H1 (cell line): ENCODE measurements around the gene SLCO4A1. TPM values are rescaled to one million over a fixed set of nuclear protein-coding genes. Genes with fewer than 3 reads are reported as not detected.

Source experiments
- CTCF ChIA-PET: fragments of 300-600 bp; sonication (Branson Sonifier 250); formaldehyde crosslinking; loops from one replicate; lab custom pipeline; 2021; ENCODE audit not compliant: partially characterized antibody; lab: Charles Lee
- POLR2A ChIA-PET: fragments of 300-600 bp; sonication (Branson Sonifier 250); formaldehyde crosslinking; loops from one replicate; lab custom pipeline; 2021; ENCODE audit warnings: inconsistent platforms; ENCODE audit not compliant: partially characterized antibody; lab: Charles Lee
- DNase-seq, 2 experiments: peaks; one replicate each; pipeline versions ENCODE4 v3.0.0 to v3.0.0-alpha.2; 2010 to 2022; ENCODE audit warnings: low spot score in 2 of 2, low read depth in 1 of 2, mixed read lengths in 1 of 2
- FAIRE-seq: peaks from 2 replicates; lab custom pipeline; 2011; peaks lifted over from hg19 to GRCh38; lab: Jason Lieb, UNC
- H2AFZ ChIP-seq: 2 replicates; pipeline ENCODE4 v1.8.1; 2012; ENCODE audit warnings: low read length, inconsistent platforms
- H2AK5ac ChIP-seq: 2 replicates; pipeline ENCODE4 v1.6.1; 2013; ENCODE audit warnings: low read depth, low read length
- H2BK120ac ChIP-seq: replicated peaks from 2 replicates; pipeline ENCODE3; 2013; ENCODE audit warnings: low read depth, low read length, inconsistent platforms
- H2BK12ac ChIP-seq: 2 replicates; pipeline ENCODE4 v1.6.1; 2013; ENCODE audit warnings: low read depth, low read length
- H2BK15ac ChIP-seq: 2 replicates; pipeline ENCODE4 v1.6.1; 2013; ENCODE audit warnings: low read length
- H2BK20ac ChIP-seq: 2 replicates; pipeline ENCODE4 v1.6.1; 2013; ENCODE audit warnings: low read length
- H2BK5ac ChIP-seq: 2 replicates; pipeline ENCODE4 v1.6.1; 2013; ENCODE audit warnings: low read depth, low read length
- H3K14ac ChIP-seq: 2 replicates; pipeline ENCODE4 v1.6.1; 2013; ENCODE audit warnings: inconsistent platforms; ENCODE audit not compliant: insufficient read length
- H3K18ac ChIP-seq: 2 replicates; pipeline ENCODE4 v1.6.1; 2013; ENCODE audit warnings: low read length; ENCODE audit errors: extremely low read depth
- H3K23ac ChIP-seq: 2 replicates; pipeline ENCODE4 v1.6.1; 2013; ENCODE audit warnings: inconsistent platforms; ENCODE audit not compliant: insufficient read length
- H3K23me2 ChIP-seq: 2 replicates; pipeline ENCODE4 v1.6.1; 2013; ENCODE audit warnings: low read depth, low read length
- H3K27ac ChIP-seq: 2 replicates; pipeline ENCODE4 v1.6.1; 2011; ENCODE audit warnings: low read depth, low read length, inconsistent platforms
- H3K27me3 ChIP-seq, 4 experiments: replicated peaks in 1 of 4; 1 replicate in 1 of 4; 2 replicates in 3 of 4; pipeline versions ENCODE4 v1.6.1 to v1.8.1; 2011 to 2013; ENCODE audit warnings: low read length in 3 of 4, mild to moderate bottlenecking in 3 of 4, inconsistent platforms in 2 of 4, mixed read lengths in 2 of 4, moderate library complexity in 1 of 4; ENCODE audit not compliant: control insufficient read depth in 3 of 4, insufficient read depth in 3 of 4; ENCODE audit errors: extremely low read depth in 1 of 4
- H3K36me3 ChIP-seq, 4 experiments: 2 replicates each; pipeline versions ENCODE4 v1.6.1 to v1.8.1; 2011 to 2013; ENCODE audit warnings: mild to moderate bottlenecking in 4 of 4, low read length in 3 of 4, moderate library complexity in 2 of 4, control low read depth in 1 of 4, inconsistent platforms in 1 of 4; ENCODE audit not compliant: insufficient read depth in 4 of 4, control insufficient read depth in 2 of 4
- H3K4ac ChIP-seq: replicated peaks from 2 replicates; pipeline ENCODE3; 2013; ENCODE audit warnings: low read length, low read depth, mixed read lengths, inconsistent platforms; ENCODE audit not compliant: insufficient read length
- H3K4me1 ChIP-seq, 4 experiments: replicated peaks in 1 of 4; 1 replicate in 1 of 4; 2 replicates in 3 of 4; pipeline versions ENCODE4 v1.6.1 to v1.8.1; 2011 to 2013; ENCODE audit warnings: low read length in 3 of 4, inconsistent platforms in 2 of 4, mixed read lengths in 1 of 4; ENCODE audit not compliant: insufficient read depth in 4 of 4, control insufficient read depth in 3 of 4
- H3K4me2 ChIP-seq, 2 experiments: 2 replicates each; pipeline versions ENCODE4 v1.6.1 to v1.8.1; 2011 to 2013; ENCODE audit warnings: low read depth in 2 of 2, low read length in 2 of 2, control low read depth in 1 of 2, inconsistent platforms in 1 of 2, mild to moderate bottlenecking in 1 of 2; ENCODE audit not compliant: insufficient read depth in 1 of 2
- H3K4me3 ChIP-seq, 4 experiments: fragments of 200-600, 300-600 bp in 1 of 4; sonication (generic), shearing (Covaris generic), sonication (Bioruptor Twin) in 1 of 4; 2 replicates each; pipeline versions ENCODE4 v1.5.1 to v1.8.1; 2011 to 2016; ENCODE audit warnings: low read length in 4 of 4, low read depth in 3 of 4, control low read depth in 2 of 4, inconsistent platforms in 2 of 4, mild to moderate bottlenecking in 2 of 4, mixed read lengths in 1 of 4, moderate library complexity in 1 of 4; ENCODE audit not compliant: insufficient read depth in 2 of 4; ENCODE audit errors: extremely low read depth in 1 of 4
- H3K56ac ChIP-seq: replicated peaks from 2 replicates; pipeline ENCODE3; 2013; ENCODE audit warnings: low read depth, mild to moderate bottlenecking, mixed read lengths, low read length, inconsistent platforms; ENCODE audit not compliant: insufficient read length
- H3K79me1 ChIP-seq: 2 replicates; pipeline ENCODE4 v1.6.1; 2013; ENCODE audit warnings: low read depth, low read length, control low read depth
- H3K79me2 ChIP-seq, 2 experiments: 2 replicates each; pipeline versions ENCODE4 v1.6.1 to v1.8.1; 2012 to 2013; ENCODE audit warnings: low read length in 2 of 2, mild to moderate bottlenecking in 2 of 2, inconsistent platforms in 1 of 2; ENCODE audit not compliant: insufficient read depth in 2 of 2, control insufficient read depth in 1 of 2
- H3K9ac ChIP-seq, 4 experiments: replicated peaks in 1 of 4; 1 replicate in 1 of 4; 2 replicates in 3 of 4; pipeline versions ENCODE4 v1.6.1 to v1.8.1; 2011 to 2013; ENCODE audit warnings: low read depth in 3 of 4, low read length in 3 of 4, control low read depth in 2 of 4, mild to moderate bottlenecking in 2 of 4, moderate library complexity in 2 of 4, inconsistent platforms in 1 of 4; ENCODE audit errors: extremely low read depth in 1 of 4
- H3K9me3 ChIP-seq, 2 experiments: 2 replicates each; pipeline versions ENCODE4 v1.6.1 to v1.8.1; 2012 to 2013; ENCODE audit warnings: mild to moderate bottlenecking in 2 of 2, moderate library complexity in 2 of 2, control low read depth in 1 of 2, inconsistent platforms in 1 of 2, low read depth in 1 of 2, low read length in 1 of 2, mixed read lengths in 1 of 2; ENCODE audit not compliant: insufficient read depth in 2 of 2
- H4K20me1 ChIP-seq, 2 experiments: replicated peaks in 1 of 2; 2 replicates each; pipeline versions ENCODE3 to v1.8.1; 2011 to 2013; ENCODE audit warnings: inconsistent platforms in 2 of 2, low read length in 2 of 2, mild to moderate bottlenecking in 1 of 2; ENCODE audit not compliant: insufficient read depth in 2 of 2, control insufficient read depth in 1 of 2
- H4K5ac ChIP-seq: 2 replicates; pipeline ENCODE4 v1.6.1; 2013; ENCODE audit warnings: low read length, low read depth, mixed read lengths, inconsistent platforms; ENCODE audit not compliant: insufficient read length
- H4K8ac ChIP-seq: 2 replicates; pipeline ENCODE4 v1.8.0; 2013; ENCODE audit warnings: mild to moderate bottlenecking, moderate library complexity, low read length, inconsistent platforms; ENCODE audit not compliant: insufficient read depth; ENCODE audit errors: extremely low read depth
- H4K91ac ChIP-seq: replicated peaks from 2 replicates; pipeline ENCODE3; 2013; ENCODE audit warnings: low read length, mixed read lengths, inconsistent platforms; ENCODE audit not compliant: insufficient read length
- CBX8 ChIP-seq: fragments of 300-800, 300-1000 bp; sonication (generic); IDR thresholded peaks from 2 replicates; pipeline ENCODE4 v1.7.1; 2016; ENCODE audit warnings: low read depth, low read length, borderline replicate concordance
- CEBPB ChIP-seq: IDR thresholded peaks from 2 replicates; pipeline ENCODE4 v1.6.1; 2012; ENCODE audit warnings: low read depth, low read length
- CHD2 ChIP-seq: IDR thresholded peaks from 2 replicates; pipeline ENCODE4 v1.6.1; 2012; ENCODE audit warnings: low read length, improper control_type of control experiment
- CREB1 ChIP-seq: IDR thresholded peaks from 2 replicates; pipeline ENCODE4 v1.6.1; 2012; ENCODE audit warnings: inconsistent platforms
- EGR1 ChIP-seq: IDR thresholded peaks from 2 replicates; pipeline ENCODE4 v1.6.1; 2011; ENCODE audit warnings: low read depth, low read length, borderline replicate concordance
- EZH2 ChIP-seq: fragments of 200-600 bp; sonication (generic); IDR thresholded peaks from 2 replicates; pipeline ENCODE4 v1.7.1; 2012; ENCODE audit warnings: low read depth, mild to moderate bottlenecking, moderate library complexity, low read length, inconsistent platforms; ENCODE audit not compliant: severe bottlenecking
- HDAC2 ChIP-seq, 2 experiments: fragments of 300-600 bp in 1 of 2; sonication (generic) in 1 of 2; IDR thresholded peaks; 2 replicates each; pipeline ENCODE4 v1.6.1; 2011 to 2012; ENCODE audit warnings: low read depth in 2 of 2, low read length in 2 of 2, mild to moderate bottlenecking in 2 of 2, moderate library complexity in 2 of 2, borderline replicate concordance in 1 of 2, inconsistent platforms in 1 of 2
- HDAC6 ChIP-seq: IDR thresholded peaks from one replicate; pipeline ENCODE4 v1.7.1; 2012; ENCODE audit warnings: low read depth, mild to moderate bottlenecking, inconsistent platforms, low read length, moderate library complexity
- JUND ChIP-seq: IDR thresholded peaks from 2 replicates; pipeline ENCODE4 v1.6.1; 2011; ENCODE audit warnings: mild to moderate bottlenecking, improper control_type of control experiment, low read length
- PHF8 ChIP-seq: fragments of 200-600 bp; sonication (generic); conservative IDR thresholded peaks from 2 replicates; pipeline ENCODE4 v1.7.1; 2012; ENCODE audit warnings: low read depth, mild to moderate bottlenecking, inconsistent platforms, low read length, moderate library complexity
- POU5F1 ChIP-seq: IDR thresholded peaks from 2 replicates; pipeline ENCODE4 v1.6.1; 2011; ENCODE audit warnings: low read depth, mild to moderate bottlenecking, low read length, moderate library complexity
- RBBP5 ChIP-seq: IDR thresholded peaks from 2 replicates; pipeline ENCODE4 v1.7.1; 2012; ENCODE audit warnings: low read depth, mild to moderate bottlenecking, inconsistent platforms, low read length, moderate library complexity, borderline replicate concordance
- RFX5 ChIP-seq: IDR thresholded peaks from 2 replicates; pipeline ENCODE4 v1.6.1; 2011; ENCODE audit warnings: low read depth, low read length, improper control_type of control experiment, borderline replicate concordance
- SUZ12 ChIP-seq: fragments of 200-600 bp; sonication (generic); IDR thresholded peaks from 2 replicates; pipeline ENCODE4 v1.6.1; 2012; ENCODE audit warnings: mild to moderate bottlenecking, inconsistent platforms, low read length, moderate library complexity, mixed read lengths
- TEAD4 ChIP-seq: IDR thresholded peaks from 2 replicates; pipeline ENCODE4 v1.6.1; 2012; ENCODE audit warnings: low read depth, low read length, inconsistent platforms, mixed read lengths
- WGBS, 2 experiments: shearing (Covaris generic) in 1 of 2; methylation state at CpG; one replicate each; pipeline versions ENCODE4 v1.1.6 to v1.1.7; 2013 to 2015; ENCODE audit warnings: low lambda C conversion rate in 2 of 2, mixed read lengths in 2 of 2, inconsistent platforms in 1 of 2, low coverage in 1 of 2, missing lambda C conversion rate in 1 of 2; ENCODE audit not compliant: insufficient replicate concordance in 2 of 2, insufficient coverage in 1 of 2, insufficient read length in 1 of 2; ENCODE audit errors: extremely low coverage in 1 of 2, missing lambda C conversion rate in 1 of 2; 5-methylcytosine and 5-hydroxymethylcytosine counted together
- polyA plus RNA-seq, 7 experiments: library from polyadenylated mRNA; depleted of rRNA in 3 of 7; stranded (reverse) in 5 of 7; unstranded in 2 of 7; fragments of >200 nt in 5 of 7; fragments of 200-250 nt in 2 of 7; gene quantifications; 1 replicate in 5 of 7; 2 replicates in 1 of 7; 4 replicates in 1 of 7; pipeline versions ENCODE4 v1.2.1 to v1.2.3, GENCODE V29; 2011 to 2013; ENCODE audit warnings: missing spikeins in 2 of 7, mixed read lengths in 2 of 7
- total RNA-seq: library from RNA; stranded (reverse); fragmentation: NEBNext Ultra II Directional; extraction: Animal tissue kit (Norgen Biotek cat#: 25700); gene quantifications from 2 replicates; pipeline ENCODE4 v1.2.1, GENCODE V29; 2021

Gene SLCO4A1
- total and polyA plus RNA-seq, 2 of the 8 experiments (the other 6 are each of a cell fraction or from before 2014, with no cell fraction given), result 10.5 to 18.5 TPM

DNA sequence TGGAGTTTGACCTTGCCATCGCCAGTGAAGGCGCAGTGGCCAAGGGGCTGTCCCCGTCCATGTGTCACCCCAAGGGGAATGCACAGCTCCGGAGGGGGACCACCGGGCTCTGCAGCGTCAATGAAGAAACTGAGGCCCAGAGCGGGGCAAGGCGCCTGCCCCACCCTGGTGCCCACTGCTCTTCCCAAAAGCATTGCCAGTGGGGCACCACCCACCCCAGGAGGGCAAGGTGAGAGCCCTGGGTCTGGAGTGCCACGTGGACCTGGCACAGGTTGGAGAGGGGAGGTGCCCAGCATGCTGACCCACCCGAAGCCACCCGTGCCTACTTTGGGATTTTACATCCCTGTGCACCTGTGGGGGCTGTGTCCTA, 74.6 kb downstream of the SLCO4A1 start:
- no peak overlapping the region for H3K4ac ChIP-seq
- H3K9ac ChIP-seq, result no peak overlapping the region
- no peak overlapping the region for H2AK5ac ChIP-seq
- no peak overlapping the region for H2BK120ac ChIP-seq
- no peak overlapping the region for H3K14ac ChIP-seq
- no peaks in the 10 kb centered on the region for H3K23me2 ChIP-seq
- H3K4me2 ChIP-seq, result no peak overlapping the region
- no peak overlapping the region for H2BK12ac ChIP-seq
- ChIA-PET CTCF (interaction anchor here (1.1 to 3.5 kb wide), 3 partner anchors 9 to 106 kb away, joined by 3 to 15 read pairs (median 4); no protein-coding TSS in a partner anchor), POLR2A (no interaction called here)
- WGBS, 2 experiments, result 88% methylated on average over 11 of the region's 11 CpGs; no CpG with 5 or more reads in 1 of the 2 experiments
- H2BK20ac ChIP-seq, result no peak overlapping the region
- peaks cover 0 to 2% (median 0%) of the 10 kb centered on the region in 4 experiments; a peak in 1 of 7 replicates for H3K27me3 ChIP-seq
- DNase-seq, result no peak
- H3K4me3 ChIP-seq, result no peak overlapping the region
- H4K20me1 ChIP-seq, result no peaks in the 10 kb centered on the region
- H3K27ac ChIP-seq, result no peak overlapping the region
- no peak overlapping the region for H2AFZ ChIP-seq
- FAIRE-seq, result no peak
- H3K56ac ChIP-seq, result no peak overlapping the region
- peaks cover 0 to 12% of the 10 kb centered on the region in 2 experiments; a peak in 1 of 4 replicates for H3K9me3 ChIP-seq
- no peaks in the 10 kb centered on the region for H3K79me1 ChIP-seq
- no peak overlapping the region for H4K91ac ChIP-seq
- no peak overlapping the region for H3K23ac ChIP-seq
- no peak overlapping the region for H4K5ac ChIP-seq
- no peak overlapping the region for H2BK5ac ChIP-seq
- H4K8ac ChIP-seq, result no peak overlapping the region
- no peaks in the 10 kb centered on the region for H3K36me3 ChIP-seq
- H3K79me2 ChIP-seq, result no peaks in the 10 kb centered on the region
- TF ChIP-seq SUZ12, result no peak
- no peak for TF ChIP-seq PHF8
- no peak for TF ChIP-seq JUND
- no peak for TF ChIP-seq RBBP5
- no peak for TF ChIP-seq CREB1
- no peak for TF ChIP-seq RFX5
- no peak for TF ChIP-seq POU5F1
- no peak for TF ChIP-seq EGR1
- no peak for TF ChIP-seq HDAC6
- TF ChIP-seq CEBPB, result no peak
- no peak for TF ChIP-seq HDAC2 (IDR thresholded peaks at IDR 0.05; ENCODE audit: borderline replicate concordance in 1 of 2, low read depth in 2 of 2, low read length in 2 of 2)
- TF ChIP-seq TEAD4, result no peak
- TF ChIP-seq CBX8, result no peak
- TF ChIP-seq EZH2, result no peak
- no peak for TF ChIP-seq CHD2
- TF ChIP-seq, all 59 proteins: peak for 0
- H3K4me1 ChIP-seq, result no peaks in the 10 kb centered on the region
- H3K18ac ChIP-seq, result no peak overlapping the region
- no peak overlapping the region for H2BK15ac ChIP-seq
